ENCODE results near the gene CLDN11. TPM values are rescaled to one million over a fixed set of nuclear protein-coding genes. Genes with fewer than 3 reads are reported as not detected.

CLDN11 gene
- 1 to 10 TPM in 1 of 2 donors, under 1 TPM in 1; 0.49 to 1.2 TPM for polyA plus RNA-seq

DNA sequence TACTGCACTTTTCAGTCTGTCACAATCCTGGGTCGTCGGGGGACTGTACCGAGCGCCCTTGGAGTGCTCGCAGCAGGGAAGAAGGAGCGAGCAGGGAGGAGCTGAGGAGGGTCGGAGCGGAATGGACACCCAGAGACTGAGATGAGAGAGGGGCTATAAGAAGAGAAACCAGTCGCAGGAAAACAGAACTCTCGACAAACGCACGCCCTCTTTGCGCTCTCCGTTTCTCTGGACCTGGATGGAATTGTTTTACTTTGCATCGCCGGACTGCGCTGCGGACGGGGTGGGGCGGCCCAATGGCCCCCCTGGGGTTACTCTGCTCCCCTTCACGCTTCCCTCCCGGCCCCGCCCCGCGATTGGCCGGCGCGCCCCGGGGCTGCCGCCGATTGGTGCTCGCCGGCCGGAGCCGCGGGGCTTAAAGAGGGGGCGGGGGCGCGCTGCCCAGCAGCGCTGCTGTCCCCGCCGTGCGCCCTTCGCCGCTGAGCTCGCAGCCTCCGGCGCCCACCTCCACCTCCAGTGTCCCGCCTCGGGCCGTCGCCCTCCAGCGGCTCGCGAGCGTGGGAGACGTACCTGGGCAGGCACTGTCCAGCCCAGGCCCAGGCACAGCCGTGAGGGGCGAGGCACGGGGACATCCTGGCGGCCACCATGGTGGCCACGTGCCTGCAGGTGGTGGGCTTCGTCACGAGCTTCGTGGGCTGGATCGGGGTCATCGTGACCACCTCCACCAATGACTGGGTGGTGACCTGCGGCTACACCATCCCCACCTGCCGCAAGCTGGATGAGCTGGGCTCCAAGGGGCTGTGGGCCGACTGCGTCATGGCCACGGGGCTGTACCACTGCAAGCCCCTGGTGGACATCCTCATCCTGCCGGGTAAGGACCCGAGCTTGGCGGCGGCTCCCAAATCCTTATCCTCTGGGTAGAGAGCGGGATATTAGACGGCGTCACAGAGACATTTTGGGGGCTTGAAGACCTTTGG, at the start of gene CLDN11:
TSS of gene CLDN11 (plus strand) at position 447 of the 977 bp plus-strand sequence. CDS start at position 646, 199 bp downstream.
- Histone ChIP-seq H3K9me3 (ENCODE audit: control insufficient read depth in 2 of 2, insufficient read depth in 1 of 2, low read depth in 1 of 2, low read length in 1 of 2) (peaks cover 0 to 2% of the 10 kb centered on the region in 2 donors), H3K27me3 (ENCODE audit: control insufficient read depth in 1 of 2, insufficient read depth in 2 of 2, low read length in 2 of 2) (peaks cover 0 to 3% of the 10 kb centered on the region in 2 donors), H3K4me1 (ENCODE audit: control insufficient read depth in 2 of 2, insufficient read depth in 2 of 2, low read length in 1 of 2) (peaks cover 6 to 11% of the 10 kb centered on the region in 2 donors), H3K36me3 (ENCODE audit: control insufficient read depth in 2 of 2, insufficient read depth in 2 of 2, low read length in 1 of 2) (no peaks in the 10 kb centered on the region), H3K27ac (ENCODE audit: low read depth in 2 of 2, low read length in 1 of 2) (peak within 1 kb of the TSS; percentile 24 to 62), H3K4me3 (ENCODE audit: low read depth in 1 of 2, low read length in 2 of 2) (peak within 1 kb of the TSS; percentile 27 to 53)
- 5 to 6% methylated on average over 70 to 79 of the region's 79 CpGs for WGBS, 2 donors

DNA sequence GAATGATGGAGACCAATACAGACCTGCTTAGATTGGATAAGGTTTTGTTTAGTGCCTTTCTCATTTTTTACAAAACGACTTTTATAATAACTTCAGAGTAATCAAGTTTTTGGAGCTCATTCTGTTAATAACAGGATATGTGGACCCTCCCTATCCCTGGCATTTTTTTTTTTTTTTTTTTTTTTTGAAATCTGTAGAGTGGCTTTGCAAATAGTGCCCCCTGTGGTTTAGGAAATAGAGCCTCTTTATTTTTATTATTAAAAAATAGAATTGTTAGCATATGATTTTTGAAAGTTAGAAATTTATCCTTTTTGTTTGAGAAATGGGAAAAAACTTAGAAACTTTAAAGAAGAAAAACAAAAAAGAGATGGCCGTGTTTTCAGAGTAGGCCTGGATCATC, 49.7 kb upstream of the CLDN11 start:
- Histone ChIP-seq H3K27me3 (ENCODE audit: control insufficient read depth in 1 of 2, insufficient read depth in 2 of 2, low read length in 2 of 2) (no peaks in the 10 kb centered on the region), H3K9me3 (ENCODE audit: control insufficient read depth in 2 of 2, insufficient read depth in 1 of 2, low read depth in 1 of 2, low read length in 1 of 2) (no peaks in the 10 kb centered on the region), H3K4me3 (ENCODE audit: low read depth in 1 of 2, low read length in 2 of 2) (no peak overlapping the region), H3K36me3 (ENCODE audit: control insufficient read depth in 2 of 2, insufficient read depth in 2 of 2, low read length in 1 of 2) (no peaks in the 10 kb centered on the region), H3K4me1 (ENCODE audit: control insufficient read depth in 2 of 2, insufficient read depth in 2 of 2, low read length in 1 of 2) (no peaks in the 10 kb centered on the region), H3K27ac (ENCODE audit: low read depth in 2 of 2, low read length in 1 of 2) (no peak overlapping the region)
- 77 to 80% methylated on average over 2 of the region's 2 CpGs for WGBS, 2 donors

GRCh38 chr3:170372190-170372879, 46.3 kb upstream of the CLDN11 start:
- no peaks in the 10 kb centered on the region for H3K36me3 ChIP-seq (ENCODE audit: control insufficient read depth in 2 of 2, insufficient read depth in 2 of 2, low read length in 1 of 2)
- WGBS, 2 donors = 61 to 68% methylated on average over 2 of the region's 2 CpGs
- no peaks in the 10 kb centered on the region for H3K4me1 ChIP-seq (ENCODE audit: control insufficient read depth in 2 of 2, insufficient read depth in 2 of 2, low read length in 1 of 2)
- no peak overlapping the region for H3K27ac ChIP-seq (ENCODE audit: low read depth in 2 of 2, low read length in 1 of 2)
- no peak overlapping the region for H3K4me3 ChIP-seq (ENCODE audit: low read depth in 1 of 2, low read length in 2 of 2)
- H3K9me3 ChIP-seq (ENCODE audit: control insufficient read depth in 2 of 2, insufficient read depth in 1 of 2, low read depth in 1 of 2, low read length in 1 of 2) = no peaks in the 10 kb centered on the region
- no peaks in the 10 kb centered on the region for H3K27me3 ChIP-seq (ENCODE audit: control insufficient read depth in 1 of 2, insufficient read depth in 2 of 2, low read length in 2 of 2)

DNA sequence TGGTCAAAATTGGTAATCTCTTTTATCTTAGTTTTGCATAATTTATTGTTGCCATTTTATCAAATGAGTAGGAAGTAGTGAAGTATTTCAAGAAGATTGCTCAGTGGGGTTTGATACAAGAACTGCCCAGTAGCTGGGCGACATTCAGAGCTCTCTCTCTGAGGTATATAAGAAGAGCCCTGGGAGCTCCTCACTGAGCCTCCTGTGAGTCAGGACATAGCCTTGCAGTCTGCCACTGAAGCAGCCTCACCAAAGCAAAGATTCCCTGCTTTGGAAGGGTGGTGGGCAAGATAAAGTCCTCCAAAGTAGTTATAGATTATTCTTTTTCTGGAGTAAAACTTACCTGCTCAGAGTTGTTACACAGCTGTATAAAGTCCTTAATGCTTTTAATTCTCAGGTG, 35.1 kb upstream of the CLDN11 start:
- 86 to 95% methylated on average over 1 of the region's 1 CpG for WGBS, 2 donors

DNA sequence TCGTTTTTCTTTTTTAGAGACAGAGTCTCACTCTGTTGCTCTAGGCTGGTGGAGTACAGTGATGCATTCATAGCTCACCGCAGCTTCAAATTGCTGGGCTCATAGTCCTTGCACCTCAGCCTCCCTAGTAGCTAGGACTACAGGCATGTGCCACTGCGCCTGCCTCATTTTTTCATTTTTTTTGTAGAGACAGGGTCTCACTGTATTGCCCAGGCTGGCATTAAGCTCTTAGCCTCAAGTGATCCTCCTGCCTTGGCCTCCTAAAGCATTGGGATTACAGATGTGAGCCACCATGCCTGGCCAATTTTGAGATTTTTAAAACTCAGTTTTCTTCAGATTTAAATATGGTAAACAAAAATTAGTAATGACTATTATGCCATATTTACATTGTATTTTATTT, 32.2 kb upstream of the CLDN11 start:
- Histone ChIP-seq H3K4me3 (ENCODE audit: low read depth in 1 of 2, low read length in 2 of 2) (no peak overlapping the region), H3K9me3 (ENCODE audit: control insufficient read depth in 2 of 2, insufficient read depth in 1 of 2, low read depth in 1 of 2, low read length in 1 of 2) (no peaks in the 10 kb centered on the region), H3K27ac (ENCODE audit: low read depth in 2 of 2, low read length in 1 of 2) (no peak overlapping the region), H3K36me3 (ENCODE audit: control insufficient read depth in 2 of 2, insufficient read depth in 2 of 2, low read length in 1 of 2) (peaks cover 0 to 6% of the 10 kb centered on the region in 2 donors), H3K27me3 (ENCODE audit: control insufficient read depth in 1 of 2, insufficient read depth in 2 of 2, low read length in 2 of 2) (no peaks in the 10 kb centered on the region), H3K4me1 (ENCODE audit: control insufficient read depth in 2 of 2, insufficient read depth in 2 of 2, low read length in 1 of 2) (no peaks in the 10 kb centered on the region)
- WGBS, 2 donors = 95% methylated on average over 3 of the region's 3 CpGs

More for the DNA sequence above, 35.1 kb upstream of the CLDN11 start:
- H3K27ac ChIP-seq (ENCODE audit: low read depth in 2 of 2, low read length in 1 of 2) = no peak overlapping the region
- H3K36me3 ChIP-seq (ENCODE audit: control insufficient read depth in 2 of 2, insufficient read depth in 2 of 2, low read length in 1 of 2) = peaks cover 0 to 4% of the 10 kb centered on the region in 2 donors
- H3K4me1 ChIP-seq (ENCODE audit: control insufficient read depth in 2 of 2, insufficient read depth in 2 of 2, low read length in 1 of 2) = no peaks in the 10 kb centered on the region
- H3K27me3 ChIP-seq (ENCODE audit: control insufficient read depth in 1 of 2, insufficient read depth in 2 of 2, low read length in 2 of 2) = no peaks in the 10 kb centered on the region
- no peak overlapping the region for H3K4me3 ChIP-seq (ENCODE audit: low read depth in 1 of 2, low read length in 2 of 2)
- no peaks in the 10 kb centered on the region for H3K9me3 ChIP-seq (ENCODE audit: control insufficient read depth in 2 of 2, insufficient read depth in 1 of 2, low read depth in 1 of 2, low read length in 1 of 2)

DNA sequence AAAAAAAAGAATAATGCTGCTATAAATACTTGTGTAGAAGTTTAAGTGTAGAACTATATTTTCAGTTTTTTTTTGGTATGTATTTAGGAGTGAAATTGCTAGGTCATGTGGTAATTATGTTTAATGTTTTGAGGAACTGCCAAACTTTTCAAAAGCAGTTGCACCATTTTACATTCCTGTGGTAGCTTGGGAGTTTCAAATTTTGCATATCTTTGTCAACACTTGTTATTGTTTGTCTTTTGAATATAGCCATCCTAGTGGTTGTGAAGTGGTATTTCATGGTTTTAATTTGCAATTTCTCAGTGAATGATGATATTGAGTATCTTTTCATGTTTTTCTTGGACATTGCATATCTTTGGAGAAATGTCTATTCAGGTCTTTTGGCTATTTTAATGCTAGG, 30.7 kb upstream of the CLDN11 start:
- Histone ChIP-seq H3K27me3 (ENCODE audit: control insufficient read depth in 1 of 2, insufficient read depth in 2 of 2, low read length in 2 of 2) (no peaks in the 10 kb centered on the region), H3K4me3 (ENCODE audit: low read depth in 1 of 2, low read length in 2 of 2) (no peak overlapping the region), H3K9me3 (ENCODE audit: control insufficient read depth in 2 of 2, insufficient read depth in 1 of 2, low read depth in 1 of 2, low read length in 1 of 2) (no peaks in the 10 kb centered on the region), H3K4me1 (ENCODE audit: control insufficient read depth in 2 of 2, insufficient read depth in 2 of 2, low read length in 1 of 2) (no peaks in the 10 kb centered on the region), H3K27ac (ENCODE audit: low read depth in 2 of 2, low read length in 1 of 2) (no peak overlapping the region), H3K36me3 (ENCODE audit: control insufficient read depth in 2 of 2, insufficient read depth in 2 of 2, low read length in 1 of 2) (peaks cover 0 to 6% of the 10 kb centered on the region in 2 donors)

DNA sequence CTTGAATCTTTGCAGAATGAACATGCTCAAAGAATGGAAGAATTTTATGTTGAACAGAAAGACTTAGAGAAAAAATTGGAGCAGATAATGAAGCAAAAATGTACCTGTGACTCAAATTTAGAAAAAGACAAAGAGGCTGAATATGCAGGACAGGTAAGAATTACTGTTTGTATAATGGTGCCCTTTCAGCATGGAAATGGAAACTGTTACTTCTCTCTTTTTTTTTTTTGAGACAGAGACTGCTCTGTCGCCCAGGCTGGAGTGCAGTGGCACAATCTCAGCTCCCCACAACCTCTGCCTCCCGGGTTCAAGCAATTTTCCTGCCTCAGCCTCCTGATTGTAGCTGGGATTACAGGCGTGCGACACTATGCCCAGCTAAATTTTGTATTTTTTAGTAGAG, 27.6 kb upstream of the CLDN11 start:
- H3K27ac ChIP-seq (ENCODE audit: low read depth in 2 of 2, low read length in 1 of 2) = no peak overlapping the region
- H3K4me1 ChIP-seq (ENCODE audit: control insufficient read depth in 2 of 2, insufficient read depth in 2 of 2, low read length in 1 of 2) = no peaks in the 10 kb centered on the region
- H3K9me3 ChIP-seq (ENCODE audit: control insufficient read depth in 2 of 2, insufficient read depth in 1 of 2, low read depth in 1 of 2, low read length in 1 of 2) = no peaks in the 10 kb centered on the region
- H3K36me3 ChIP-seq (ENCODE audit: control insufficient read depth in 2 of 2, insufficient read depth in 2 of 2, low read length in 1 of 2) = peaks cover 0 to 6% of the 10 kb centered on the region in 2 donors
- no peak overlapping the region for H3K4me3 ChIP-seq (ENCODE audit: low read depth in 1 of 2, low read length in 2 of 2)
- H3K27me3 ChIP-seq (ENCODE audit: control insufficient read depth in 1 of 2, insufficient read depth in 2 of 2, low read length in 2 of 2) = no peaks in the 10 kb centered on the region
- 94 to 96% methylated on average over 4 of the region's 4 CpGs for WGBS, 2 donors

GRCh38 chr3:170397685-170398084, 21.0 kb upstream of the CLDN11 start:
- no peaks in the 10 kb centered on the region for H3K36me3 ChIP-seq (ENCODE audit: control insufficient read depth in 2 of 2, insufficient read depth in 2 of 2, low read length in 1 of 2)
- 88 to 89% methylated on average over 6 of the region's 6 CpGs for WGBS, 2 donors

GRCh38 chr3:170405101-170405500, 13.6 kb upstream of the CLDN11 start:
- Histone ChIP-seq H3K4me1 (ENCODE audit: control insufficient read depth in 2 of 2, insufficient read depth in 2 of 2, low read length in 1 of 2) (no peaks in the 10 kb centered on the region), H3K27me3 (ENCODE audit: control insufficient read depth in 1 of 2, insufficient read depth in 2 of 2, low read length in 2 of 2) (no peaks in the 10 kb centered on the region), H3K9me3 (ENCODE audit: control insufficient read depth in 2 of 2, insufficient read depth in 1 of 2, low read depth in 1 of 2, low read length in 1 of 2) (no peaks in the 10 kb centered on the region), H3K36me3 (ENCODE audit: control insufficient read depth in 2 of 2, insufficient read depth in 2 of 2, low read length in 1 of 2) (no peaks in the 10 kb centered on the region), H3K27ac (ENCODE audit: low read depth in 2 of 2, low read length in 1 of 2) (no peak overlapping the region), H3K4me3 (ENCODE audit: low read depth in 1 of 2, low read length in 2 of 2) (no peak overlapping the region)

More at GRCh38 chr3:170397685-170398084, 21.0 kb upstream of the CLDN11 start:
- H3K27ac ChIP-seq (ENCODE audit: low read depth in 2 of 2, low read length in 1 of 2) = no peak overlapping the region
- no peaks in the 10 kb centered on the region for H3K4me1 ChIP-seq (ENCODE audit: control insufficient read depth in 2 of 2, insufficient read depth in 2 of 2, low read length in 1 of 2)
- H3K4me3 ChIP-seq (ENCODE audit: low read depth in 1 of 2, low read length in 2 of 2) = no peak overlapping the region
- H3K27me3 ChIP-seq (ENCODE audit: control insufficient read depth in 1 of 2, insufficient read depth in 2 of 2, low read length in 2 of 2) = no peaks in the 10 kb centered on the region
- no peaks in the 10 kb centered on the region for H3K9me3 ChIP-seq (ENCODE audit: control insufficient read depth in 2 of 2, insufficient read depth in 1 of 2, low read depth in 1 of 2, low read length in 1 of 2)

Measured in esophagus (tissue), 2 donors.